GM12878 (cell line): ENCODE measurements around the gene EPX. TPM values are rescaled to one million over a fixed set of nuclear protein-coding genes. Genes with fewer than 3 reads are reported as not detected.

Experiments used
- ATAC-seq: fragments of 200-7000 bp; cut with Tn5 transposase; 3 replicates; pipeline ENCODE4 v1.9.1; 2020; ENCODE audit warnings: mild to moderate bottlenecking, moderate library complexity
- BruUV-seq: library from RNA; stranded (reverse); fragments of 400-500 nt; replicated peaks from 2 replicates; lab custom pipeline; 2021; lab: Mats Ljungman, UMichigan
- CTCF ChIA-PET: fragments of 300-600 bp; sonication (Branson Sonifier 250); formaldehyde crosslinking; extraction: SDS; loops from one replicate; lab custom pipeline; 2021; ENCODE audit warnings: inconsistent platforms; lab: Yijun Ruan, JAX
- POLR2A ChIA-PET: fragments of 350-600 bp; formaldehyde crosslinking; extraction: SDS; loops from one replicate; lab custom pipeline; 2021; ENCODE audit warnings: inconsistent platforms; lab: Charles Lee
- RAD21 ChIA-PET: fragments of 300-600 bp; sonication (Branson Sonifier 250); formaldehyde crosslinking; loops from one replicate; lab custom pipeline; 2023; ENCODE audit warnings: antibody characterized with exemption; ENCODE audit not compliant: unreplicated experiment; lab: Charles Lee
- SMC1A ChIA-PET: fragments of 300-600 bp; sonication (Branson Sonifier 250); formaldehyde crosslinking; loops from one replicate; lab custom pipeline; 2023; ENCODE audit not compliant: unreplicated experiment, uncharacterized antibody; lab: Charles Lee
- DNase-seq: peaks from one replicate; pipeline ENCODE4 v3.0.0-alpha.2; 2011; ENCODE audit warnings: low read depth, low spot score
- FAIRE-seq: peaks from 3 replicates; lab custom pipeline; 2011; peaks lifted over from hg19 to GRCh38; lab: Jason Lieb, UNC
- H2AFZ ChIP-seq: 2 replicates; pipeline ENCODE4 v1.6.0; 2011; ENCODE audit warnings: low read depth, low read length, control low read depth; ENCODE audit not compliant: control insufficient read depth
- H3K27ac ChIP-seq: 2 replicates; pipeline ENCODE4 v1.5.1; 2011; ENCODE audit warnings: control low read depth; ENCODE audit not compliant: control insufficient read depth, insufficient read depth
- H3K27me3 ChIP-seq, 2 experiments: replicated peaks in 1 of 2; 2 replicates each; pipeline versions ENCODE4 v1.6.0 to v1.6.1; 2011; ENCODE audit warnings: low read length in 1 of 2; ENCODE audit not compliant: control insufficient read depth in 2 of 2, insufficient read depth in 2 of 2
- H3K36me3 ChIP-seq, 2 experiments: 2 replicates each; pipeline ENCODE4 v1.5.1; 2011; ENCODE audit warnings: low read length in 1 of 2; ENCODE audit not compliant: control insufficient read depth in 2 of 2, insufficient read depth in 2 of 2
- H3K4me1 ChIP-seq: 2 replicates; pipeline ENCODE4 v1.6.1; 2011; ENCODE audit warnings: mild to moderate bottlenecking, low read length, moderate library complexity, mixed read lengths; ENCODE audit not compliant: control insufficient read depth, insufficient read depth
- H3K4me2 ChIP-seq: 2 replicates; pipeline ENCODE4 v1.6.0; 2011; ENCODE audit warnings: control low read depth; ENCODE audit not compliant: control insufficient read depth, insufficient read depth
- H3K4me3 ChIP-seq: fragments of 200-600 bp; sonication (generic); 2 replicates; pipeline ENCODE4 v1.5.1; 2016
- H3K79me2 ChIP-seq: 2 replicates; pipeline ENCODE4 v1.6.0; 2011; ENCODE audit warnings: low read length; ENCODE audit not compliant: control insufficient read depth, insufficient read depth
- H3K9ac ChIP-seq: 2 replicates; pipeline ENCODE4 v1.8.0; 2011; ENCODE audit warnings: low read length, control low read depth, mixed read lengths; ENCODE audit not compliant: control insufficient read depth, insufficient read depth
- H3K9me3 ChIP-seq: replicated peaks from 3 replicates; pipeline ENCODE4 v1.5.1; 2011; ENCODE audit warnings: mild to moderate bottlenecking, low read length; ENCODE audit not compliant: control insufficient read depth, insufficient read depth
- H4K20me1 ChIP-seq: 2 replicates; pipeline ENCODE4 v1.6.0; 2011; ENCODE audit not compliant: control insufficient read depth, insufficient read depth
- CBX5 ChIP-seq: sonication (generic); IDR thresholded peaks from 2 replicates; pipeline ENCODE4 v1.6.1; 2016; ENCODE audit warnings: low read depth, moderate library complexity, mild to moderate bottlenecking, inconsistent platforms
- CHD1 ChIP-seq: IDR thresholded peaks from 2 replicates; pipeline ENCODE4 v1.6.1; 2012; ENCODE audit warnings: low read depth, low read length, improper control_type of control experiment
- FOXM1 ChIP-seq: IDR thresholded peaks from 2 replicates; pipeline ENCODE4 v1.6.1; 2012; ENCODE audit warnings: low read depth, mild to moderate bottlenecking, inconsistent platforms, low read length, moderate library complexity
- GABPA ChIP-seq: IDR thresholded peaks from 2 replicates; pipeline ENCODE4 v1.6.1; 2014; ENCODE audit warnings: antibody characterized with exemption, low read depth, mild to moderate bottlenecking, inconsistent platforms
- HDAC2 ChIP-seq: fragments of 200-600 bp; sonication (generic); IDR thresholded peaks from 2 replicates; pipeline ENCODE4 v1.6.1; 2017
- JUND ChIP-seq: IDR thresholded peaks from 2 replicates; pipeline ENCODE4 v1.6.1; 2012; ENCODE audit warnings: low read depth, mild to moderate bottlenecking, low read length, improper control_type of control experiment, moderate library complexity
- KAT2A ChIP-seq: conservative IDR thresholded peaks from 2 replicates; pipeline ENCODE4 v1.6.1; 2011; ENCODE audit warnings: low read depth, low read length; ENCODE audit not compliant: control insufficient read depth
- MTA2 ChIP-seq: fragments of 450-650 bp; IDR thresholded peaks from 2 replicates; pipeline ENCODE4 v1.6.1; 2016; ENCODE audit warnings: low read depth, mild to moderate bottlenecking, moderate library complexity
- SIN3A ChIP-seq: IDR thresholded peaks from 2 replicates; pipeline ENCODE4 v1.6.1; 2012; ENCODE audit warnings: low read depth, low read length, improper control_type of control experiment
- WGBS: methylation state at CpG from one replicate; pipeline ENCODE4 v1.1.6; 2016; ENCODE audit warnings: low lambda C conversion rate; ENCODE audit not compliant: insufficient replicate concordance, insufficient coverage; ENCODE audit errors: missing lambda C conversion rate; 5-methylcytosine and 5-hydroxymethylcytosine counted together
- in situ Hi-C: fragments of 300-500 bp; cut with MboI; formaldehyde crosslinking; loops from 9 replicates; pipeline ENCODE4 v1.14.3; 2018; ENCODE audit warnings: mixed read lengths
- intact Hi-C: fragments of 100-400 bp; cut with micrococcal nuclease; formaldehyde crosslinking; loops from one replicate; pipeline ENCODE4 v1.14.2; 2022; ENCODE audit not compliant: unreplicated experiment
- polyA plus RNA-seq, 11 experiments: library from polyadenylated mRNA; depleted of rRNA in 4 of 11; unstranded in 6 of 11; stranded (reverse) in 5 of 11; fragments of >200 nt; fragmentation: Nextera tagmentation in 4 of 11; fragmentation: Illumina TruSeq in 1 of 11; extraction: Ambion mirVana in 4 of 11; extraction: Trizol in 1 of 11; gene quantifications; 1 replicate in 1 of 11; 2 replicates in 10 of 11; pipeline versions ENCODE4 v1.2.1 to v1.2.3, GENCODE V29; 2011 to 2016; ENCODE audit warnings: inconsistent platforms in 2 of 11, missing spikeins in 2 of 11, low read depth in 1 of 11
- total RNA-seq, 4 experiments: library from RNA; depleted of rRNA in 3 of 4; stranded (reverse); fragments of >200 nt in 3 of 4; fragmentation: Illumina TruSeq in 1 of 4; extraction: Trizol in 1 of 4; gene quantifications; 2 replicates each; pipeline versions ENCODE4 v1.2.1 to v1.2.3, GENCODE V29; 2013 to 2021
- TF ChIP-seq, protein P1 (sequence below): fragments of 450-650 bp; IDR thresholded peaks from 2 replicates; pipeline ENCODE4 v1.6.1; 2018; ENCODE audit warnings: mild to moderate bottlenecking, low read depth, moderate library complexity; ENCODE audit not compliant: partially characterized antibody
- TF ChIP-seq, protein P2 (sequence below): fragments of 150-350 bp; IDR thresholded peaks from 2 replicates; pipeline ENCODE4 v1.6.1; 2014; ENCODE audit warnings: mild to moderate bottlenecking, low read depth, low read length

The EPX gene
- total and polyA plus RNA-seq, 10 of the 15 experiments (the other 5 are each of a cell fraction or from before 2014, with no cell fraction given) = 0.03 TPM; not detected in 9

DNA sequence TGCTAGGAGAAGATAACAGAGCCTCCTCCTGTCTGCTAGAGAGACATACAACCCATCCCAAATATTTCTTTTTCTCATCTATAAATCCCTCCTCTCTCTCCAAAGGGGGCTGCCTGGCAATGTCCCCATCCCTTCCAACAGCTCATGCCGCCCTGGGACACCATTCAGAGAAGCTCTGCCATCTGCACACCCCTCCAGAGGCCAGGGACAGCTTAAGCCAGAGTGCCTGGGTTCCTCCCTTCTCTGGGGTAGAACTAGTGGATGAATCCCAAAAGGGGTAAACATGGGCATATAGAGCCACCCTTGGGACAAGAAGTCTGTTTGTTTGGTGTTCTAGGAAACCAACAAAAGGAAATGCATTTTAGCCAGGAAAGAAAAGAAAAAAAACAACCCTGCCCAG is 43.3 kb downstream of the EPX start:
- in situ Hi-C loops (no loop called here), intact Hi-C loops (no loop called here)
- Histone ChIP-seq H3K79me2 (no peaks in the 10 kb centered on the region), H4K20me1 (no peaks in the 10 kb centered on the region), H3K4me1 (peaks cover 21% of the 10 kb centered on the region), H3K9me3 (no peaks in the 10 kb centered on the region), H3K27me3 (peaks cover 0 to 3% of the 10 kb centered on the region in 2 experiments; a peak in 1 of 4 replicates), H3K4me3 (no peak overlapping the region), H3K27ac (no peak overlapping the region), H3K9ac (no peak overlapping the region), H3K36me3 (no peaks in the 10 kb centered on the region), H3K4me2 (no peak overlapping the region), H2AFZ (no peak overlapping the region)
- ATAC-seq = no peak
- no TSS peak for BruUV-seq
- RAD21 ChIA-PET = interaction anchor here (0.5 to 2.1 kb wide), 7 partner anchors 12 to 109 kb away, joined by 3 to 6 read pairs (median 4); no protein-coding TSS in a partner anchor
- TF ChIP-seq KAT2A (no peak), SIN3A (no peak), HDAC2 (no peak), CHD1 (no peak), CBX5 (no peak), GABPA (no peak), FOXM1 (no peak), JUND (no peak), MTA2 (no peak)
- TF ChIP-seq, protein P1, sequence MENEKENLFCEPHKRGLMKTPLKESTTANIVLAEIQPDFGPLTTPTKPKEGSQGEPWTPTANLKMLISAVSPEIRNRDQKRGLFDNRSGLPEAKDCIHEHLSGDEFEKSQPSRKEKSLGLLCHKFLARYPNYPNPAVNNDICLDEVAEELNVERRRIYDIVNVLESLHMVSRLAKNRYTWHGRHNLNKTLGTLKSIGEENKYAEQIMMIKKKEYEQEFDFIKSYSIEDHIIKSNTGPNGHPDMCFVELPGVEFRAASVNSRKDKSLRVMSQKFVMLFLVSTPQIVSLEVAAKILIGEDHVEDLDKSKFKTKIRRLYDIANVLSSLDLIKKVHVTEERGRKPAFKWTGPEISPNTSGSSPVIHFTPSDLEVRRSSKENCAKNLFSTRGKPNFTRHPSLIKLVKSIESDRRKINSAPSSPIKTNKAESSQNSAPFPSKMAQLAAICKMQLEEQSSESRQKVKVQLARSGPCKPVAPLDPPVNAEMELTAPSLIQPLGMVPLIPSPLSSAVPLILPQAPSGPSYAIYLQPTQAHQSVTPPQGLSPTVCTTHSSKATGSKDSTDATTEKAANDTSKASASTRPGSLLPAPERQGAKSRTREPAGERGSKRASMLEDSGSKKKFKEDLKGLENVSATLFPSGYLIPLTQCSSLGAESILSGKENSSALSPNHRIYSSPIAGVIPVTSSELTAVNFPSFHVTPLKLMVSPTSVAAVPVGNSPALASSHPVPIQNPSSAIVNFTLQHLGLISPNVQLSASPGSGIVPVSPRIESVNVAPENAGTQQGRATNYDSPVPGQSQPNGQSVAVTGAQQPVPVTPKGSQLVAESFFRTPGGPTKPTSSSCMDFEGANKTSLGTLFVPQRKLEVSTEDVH = no peak
- TF ChIP-seq, protein P2, sequence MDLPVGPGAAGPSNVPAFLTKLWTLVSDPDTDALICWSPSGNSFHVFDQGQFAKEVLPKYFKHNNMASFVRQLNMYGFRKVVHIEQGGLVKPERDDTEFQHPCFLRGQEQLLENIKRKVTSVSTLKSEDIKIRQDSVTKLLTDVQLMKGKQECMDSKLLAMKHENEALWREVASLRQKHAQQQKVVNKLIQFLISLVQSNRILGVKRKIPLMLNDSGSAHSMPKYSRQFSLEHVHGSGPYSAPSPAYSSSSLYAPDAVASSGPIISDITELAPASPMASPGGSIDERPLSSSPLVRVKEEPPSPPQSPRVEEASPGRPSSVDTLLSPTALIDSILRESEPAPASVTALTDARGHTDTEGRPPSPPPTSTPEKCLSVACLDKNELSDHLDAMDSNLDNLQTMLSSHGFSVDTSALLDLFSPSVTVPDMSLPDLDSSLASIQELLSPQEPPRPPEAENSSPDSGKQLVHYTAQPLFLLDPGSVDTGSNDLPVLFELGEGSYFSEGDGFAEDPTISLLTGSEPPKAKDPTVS = no peak
- SMC1A ChIA-PET = interaction anchor here (0.6 to 3.1 kb wide), 6 partner anchors 13 to 146 kb away, joined by 3 to 23 read pairs (median 6); no protein-coding TSS in a partner anchor
- no peak for DNase-seq
- POLR2A ChIA-PET = interaction anchor here (0.6 to 1.3 kb wide), 4 partner anchors 11 to 979 kb away, joined by 3 to 6 read pairs (median 4); no protein-coding TSS in a partner anchor
- FAIRE-seq = no peak
- WGBS = 0% methylated on average over 1 of the region's 1 CpG
- CTCF ChIA-PET = interaction anchor here (0.6 to 5.3 kb wide), 9 partner anchors 8 to 874 kb away, joined by 3 to 29 read pairs (median 5); no protein-coding TSS in a partner anchor
